HEK293 (cell line): Measurements from ENCODE around the gene PTPRN2.

ENCODE experiments used
- ATF2 ChIP-seq: fragments of 450-650 bp; formaldehyde crosslinking; IDR thresholded peaks from 2 replicates; pipeline ENCODE4 v1.5.1; 2016; ENCODE audit warnings: missing biosample characterization, missing genetic modification characterization, low read depth
- ELK4 ChIP-seq: IDR thresholded peaks from 2 replicates; pipeline ENCODE4 v1.6.1; 2011; ENCODE audit warnings: mild to moderate bottlenecking, low read depth, low read length, borderline replicate concordance
- GLI2 ChIP-seq: fragments of 450-650 bp; formaldehyde crosslinking; IDR thresholded peaks from 2 replicates; pipeline ENCODE4; 2017; ENCODE audit warnings: missing biosample characterization, missing genetic modification characterization, low read depth, borderline replicate concordance
- HIC1 ChIP-seq: fragments of 450-650 bp; formaldehyde crosslinking; IDR thresholded peaks from 2 replicates; pipeline ENCODE4 v1.5.1; 2016; ENCODE audit warnings: missing biosample characterization, missing genetic modification characterization
- HOXC10 ChIP-seq: sonication (generic); formaldehyde crosslinking; IDR thresholded peaks from 2 replicates; pipeline ENCODE4 v1.8.1; 2023; ENCODE audit warnings: mild to moderate bottlenecking, missing genetic modification reagents
- HOXD13 ChIP-seq: sonication (generic); formaldehyde crosslinking; IDR thresholded peaks from 2 replicates; pipeline ENCODE4 v1.8.0; 2022; ENCODE audit warnings: missing genetic modification reagents, borderline replicate concordance
- IKZF3 ChIP-seq: fragments of 450-650 bp; IDR thresholded peaks from 2 replicates; pipeline ENCODE4 v1.5.0; 2018; ENCODE audit warnings: missing biosample characterization, mild to moderate bottlenecking, missing genetic modification characterization, moderate library complexity
- KLF10 ChIP-seq: fragments of 450-650 bp; IDR thresholded peaks from 2 replicates; pipeline ENCODE4 v1.5.1; 2018; ENCODE audit warnings: missing biosample characterization, mild to moderate bottlenecking, missing genetic modification characterization
- OSR2 ChIP-seq: fragments of 450-650 bp; formaldehyde crosslinking; IDR thresholded peaks from 2 replicates; pipeline ENCODE4 v1.5.1; 2016; ENCODE audit warnings: missing biosample characterization, missing genetic modification characterization
- PBX3 ChIP-seq: sonication (generic); formaldehyde crosslinking; IDR thresholded peaks from 2 replicates; pipeline ENCODE4 v1.8.1; 2022; ENCODE audit warnings: mild to moderate bottlenecking, moderate library complexity, missing genetic modification reagents
- PRDM6 ChIP-seq: fragments of 450-650 bp; formaldehyde crosslinking; IDR thresholded peaks from 2 replicates; pipeline ENCODE4 v1.5.1; 2017; ENCODE audit warnings: missing biosample characterization, missing genetic modification characterization
- SCRT2 ChIP-seq: fragments of 450-650 bp; formaldehyde crosslinking; IDR thresholded peaks from 2 replicates; pipeline ENCODE4 v1.5.1; 2016; ENCODE audit warnings: missing biosample characterization, missing genetic modification characterization
- ZNF18 ChIP-seq: fragments of 450-650 bp; formaldehyde crosslinking; IDR thresholded peaks from 2 replicates; pipeline ENCODE4 v1.5.1; 2016; ENCODE audit warnings: missing biosample characterization, missing genetic modification characterization
- ZNF26 ChIP-seq: fragments of 450-650 bp; formaldehyde crosslinking; IDR thresholded peaks from 2 replicates; pipeline ENCODE4 v1.5.1; 2016; ENCODE audit warnings: missing biosample characterization, missing genetic modification characterization
- ZNF513 ChIP-seq: fragments of 450-650 bp; IDR thresholded peaks from 2 replicates; pipeline ENCODE4 v1.5.1; 2018; ENCODE audit warnings: missing biosample characterization, missing genetic modification characterization
- ZNF544 ChIP-seq: fragments of 450-650 bp; formaldehyde crosslinking; IDR thresholded peaks from 2 replicates; pipeline ENCODE4 v1.5.0; 2017; ENCODE audit warnings: missing biosample characterization, missing genetic modification characterization
- ZNF561 ChIP-seq: fragments of 450-650 bp; IDR thresholded peaks from 2 replicates; pipeline ENCODE4 v1.5.1; 2018; ENCODE audit warnings: missing biosample characterization, missing genetic modification characterization, borderline replicate concordance
- ZNF629 ChIP-seq: fragments of 450-650 bp; formaldehyde crosslinking; IDR thresholded peaks from 2 replicates; pipeline ENCODE4 v1.5.1; 2017; ENCODE audit warnings: missing biosample characterization, missing genetic modification characterization
- ZNF645 ChIP-seq: fragments of 450-650 bp; formaldehyde crosslinking; IDR thresholded peaks from 2 replicates; pipeline ENCODE4; 2016; ENCODE audit warnings: missing biosample characterization, missing genetic modification characterization
- ZNF677 ChIP-seq: fragments of 450-650 bp; IDR thresholded peaks from 2 replicates; pipeline ENCODE4 v1.5.0; 2018; ENCODE audit warnings: missing biosample characterization, mild to moderate bottlenecking, missing genetic modification characterization, moderate library complexity
- ZSCAN30 ChIP-seq: fragments of 450-650 bp; IDR thresholded peaks from 2 replicates; pipeline ENCODE4 v1.5.1; 2018; ENCODE audit warnings: missing biosample characterization, mild to moderate bottlenecking, missing genetic modification characterization, moderate library complexity
- ZSCAN4 ChIP-seq: fragments of 450-650 bp; formaldehyde crosslinking; IDR thresholded peaks from 2 replicates; pipeline ENCODE4 v1.5.1; 2017; ENCODE audit warnings: missing biosample characterization, missing genetic modification characterization

The PTPRN2 gene

GRCh38 chr7:157579425-157579824 lies 1008.2 kb downstream of the PTPRN2 start (continued):
- TF ChIP-seq ELK4 (no peak), OSR2 (tag by site-specific recombination) (0 out of 2 replicates have a peak, but pooled peaks have one; percentile 26), PBX3 (no peak), HIC1 (tag by site-specific recombination) (no peak), SCRT2 (tag by site-specific recombination) (no peak), ZSCAN4 (tag by site-specific recombination) (no peak), ZNF645 (tag by site-specific recombination) (no peak), IKZF3 (tag by site-specific recombination) (0 out of 2 replicates have a peak, but pooled peaks have one; percentile 40), HOXC10 (CRISPR knock-in tag) (no peak), ATF2 (tag by site-specific recombination) (no peak), ZNF26 (tag by site-specific recombination) (no peak), ZNF677 (tag by site-specific recombination) (no peak), ZSCAN30 (no peak), PRDM6 (tag by site-specific recombination) (peak; percentile 23; the same call in 1 of the 2 replicates), ZNF561 (tag by site-specific recombination) (peak; percentile 49; the same call in 1 of the 2 replicates), ZNF629 (tag by site-specific recombination) (no peak), GLI2 (tag by site-specific recombination) (no peak), KLF10 (tag by site-specific recombination) (no peak), ZNF513 (tag by site-specific recombination) (no peak), HOXD13 (CRISPR knock-in tag) (no peak), ZNF18 (no peak), ZNF544 (tag by site-specific recombination) (no peak)
